Peyer's patch (tissue), 4 donors: ENCODE results near the gene EMCN.

Experiments used
- POLR2A ChIP-seq, 2 donors: fragments of 450-650 bp; IDR thresholded peaks; one replicate each; pipeline ENCODE4 v1.5.1; 2017; ENCODE audit warnings: antibody characterized with exemption in 2 of 2, mild to moderate bottlenecking in 2 of 2, moderate library complexity in 2 of 2
- TF ChIP-seq, protein P1 (sequence below), 6 experiments: fragments of 450-650 bp in 4 of 6; fragments of 200-600 bp in 2 of 6; sonication (generic) in 1 of 6; IDR thresholded peaks; one replicate each; pipeline ENCODE4 v1.5.1; 2017 to 2019; ENCODE audit warnings: antibody characterized with exemption in 6 of 6, mild to moderate bottlenecking in 3 of 6, moderate library complexity in 1 of 6

DNA sequence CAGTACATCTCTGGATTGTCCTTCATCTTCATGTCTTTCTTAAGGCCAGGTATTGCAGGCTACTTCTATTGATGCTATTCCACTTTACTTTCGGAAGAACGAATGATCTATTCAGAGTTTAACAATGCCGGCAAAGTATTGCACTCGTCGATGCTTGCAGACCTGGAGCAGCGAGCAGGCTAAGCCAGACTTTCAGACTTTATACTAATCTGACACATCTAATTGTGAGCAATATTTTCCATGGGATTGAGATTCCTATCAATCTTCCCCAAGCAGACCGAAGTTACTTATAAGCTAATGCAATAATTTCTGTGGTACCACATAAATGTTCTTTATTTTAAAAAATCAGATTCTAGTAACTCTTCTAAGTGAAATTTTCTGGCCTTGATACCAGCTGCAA is 1.6 kb downstream of the EMCN start:
- TF ChIP-seq, protein P1, sequence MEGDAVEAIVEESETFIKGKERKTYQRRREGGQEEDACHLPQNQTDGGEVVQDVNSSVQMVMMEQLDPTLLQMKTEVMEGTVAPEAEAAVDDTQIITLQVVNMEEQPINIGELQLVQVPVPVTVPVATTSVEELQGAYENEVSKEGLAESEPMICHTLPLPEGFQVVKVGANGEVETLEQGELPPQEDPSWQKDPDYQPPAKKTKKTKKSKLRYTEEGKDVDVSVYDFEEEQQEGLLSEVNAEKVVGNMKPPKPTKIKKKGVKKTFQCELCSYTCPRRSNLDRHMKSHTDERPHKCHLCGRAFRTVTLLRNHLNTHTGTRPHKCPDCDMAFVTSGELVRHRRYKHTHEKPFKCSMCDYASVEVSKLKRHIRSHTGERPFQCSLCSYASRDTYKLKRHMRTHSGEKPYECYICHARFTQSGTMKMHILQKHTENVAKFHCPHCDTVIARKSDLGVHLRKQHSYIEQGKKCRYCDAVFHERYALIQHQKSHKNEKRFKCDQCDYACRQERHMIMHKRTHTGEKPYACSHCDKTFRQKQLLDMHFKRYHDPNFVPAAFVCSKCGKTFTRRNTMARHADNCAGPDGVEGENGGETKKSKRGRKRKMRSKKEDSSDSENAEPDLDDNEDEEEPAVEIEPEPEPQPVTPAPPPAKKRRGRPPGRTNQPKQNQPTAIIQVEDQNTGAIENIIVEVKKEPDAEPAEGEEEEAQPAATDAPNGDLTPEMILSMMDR (IDR thresholded peaks at IDR 0.05) = no peak
- TF ChIP-seq POLR2A (IDR thresholded peaks at IDR 0.05) = no peak
